HCT116 (cell line): ENCODE results near the gene NTSR1. TPM values are rescaled to one million over a fixed set of nuclear protein-coding genes. Genes with fewer than 3 reads are reported as not detected.

Source experiments
- ATAC-seq: fragments of 200-7000 bp; cut with Tn5 transposase; 2 replicates; pipeline ENCODE4 v1.9.1; 2020; ENCODE audit warnings: mild to moderate bottlenecking, moderate library complexity
- BruUV-seq: library from RNA; stranded (reverse); fragments of 400-500 nt; replicated peaks from 2 replicates; lab custom pipeline; 2021; lab: Mats Ljungman, UMichigan
- CTCF ChIA-PET: fragments of 300-600 bp; sonication (Branson Sonifier 250); formaldehyde crosslinking; loops from one replicate; lab custom pipeline; 2021; ENCODE audit warnings: antibody characterized with exemption; lab: Charles Lee
- POLR2A ChIA-PET: fragments of 300-600, 350-600 bp; sonication (Branson Sonifier 250); formaldehyde crosslinking; loops from one replicate; lab custom pipeline; 2021; ENCODE audit warnings: antibody characterized with exemption; lab: Charles Lee
- RAD21 ChIA-PET, 2 experiments: fragments of 300-600 bp; sonication (Branson Sonifier 250); formaldehyde crosslinking; loops; one replicate each; lab custom pipeline; 2023; ENCODE audit warnings: low total read pairs in 2 of 2; ENCODE audit not compliant: uncharacterized antibody in 2 of 2, unreplicated experiment in 2 of 2, low non-redundant PET in 1 of 2; lab: Charles Lee
- DNase-seq: peaks from one replicate; pipeline ENCODE4 v3.0.0-alpha.2; 2010; ENCODE audit warnings: low read depth, low spot score
- H2AFZ ChIP-seq: fragments of 200-600 bp; shearing (Covaris generic), sonication (generic); 2 replicates; pipeline ENCODE4 v1.6.1; 2017; ENCODE audit warnings: low read depth, mixed run types, mixed read lengths, antibody characterized with exemption, low read length; ENCODE audit not compliant: poor library complexity, severe bottlenecking
- H3K27ac ChIP-seq: 2 replicates; pipeline ENCODE4 v1.5.1; 2012; ENCODE audit warnings: low read depth, low read length
- H3K27me3 ChIP-seq: fragments of 200-600 bp; sonication (generic); 2 replicates; pipeline ENCODE4 v1.6.1; 2016; ENCODE audit warnings: mixed run types, low read length, mixed read lengths; ENCODE audit not compliant: insufficient read depth
- H3K36me3 ChIP-seq, 2 experiments: fragments of 200-500 bp in 1 of 2; fragments of 200-600 bp in 1 of 2; sonication (Bioruptor generic) in 1 of 2; sonication (generic) in 1 of 2; 2 replicates each; pipeline versions ENCODE4 v1.5.1 to v1.6.1; 2014 to 2016; ENCODE audit warnings: low read length in 2 of 2, inconsistent platforms in 1 of 2, mixed read lengths in 1 of 2, mixed run types in 1 of 2; ENCODE audit not compliant: insufficient read depth in 2 of 2, control insufficient read depth in 1 of 2
- H3K4me1 ChIP-seq, 2 experiments: fragments of 200-600 bp in 1 of 2; sonication (generic) in 1 of 2; 2 replicates each; pipeline versions ENCODE4 v1.5.1 to v1.6.1; 2012 to 2017; ENCODE audit warnings: low read length in 2 of 2, inconsistent platforms in 1 of 2, mild to moderate bottlenecking in 1 of 2, mixed read lengths in 1 of 2, mixed run types in 1 of 2, moderate library complexity in 1 of 2; ENCODE audit not compliant: insufficient read depth in 2 of 2, control insufficient read depth in 1 of 2
- H3K4me2 ChIP-seq: fragments of 200-600 bp; sonication (generic); 2 replicates; pipeline ENCODE4 v1.6.1; 2017; ENCODE audit warnings: mixed run types, low read length, mixed read lengths
- H3K4me3 ChIP-seq, 2 experiments: fragments of 200-600 bp in 1 of 2; sonication (generic) in 1 of 2; replicated peaks in 1 of 2; 2 replicates each; pipeline ENCODE4 v1.5.1; 2011 to 2016; ENCODE audit warnings: low read length in 2 of 2, control low read depth in 1 of 2, low read depth in 1 of 2, mild to moderate bottlenecking in 1 of 2, mixed read lengths in 1 of 2, mixed run types in 1 of 2
- H3K79me2 ChIP-seq: fragments of 200-600 bp; sonication (generic); 2 replicates; pipeline ENCODE4 v1.6.1; 2017; ENCODE audit warnings: mild to moderate bottlenecking, mixed run types, low read length, moderate library complexity, mixed read lengths; ENCODE audit not compliant: insufficient read depth
- H3K9ac ChIP-seq: fragments of 200-600 bp; sonication (generic); 2 replicates; pipeline ENCODE4 v1.6.1; 2016; ENCODE audit warnings: low read length, mixed read lengths
- H3K9me2 ChIP-seq: fragments of 200-600 bp; sonication (generic), shearing (Covaris generic); 2 replicates; pipeline ENCODE4 v1.6.1; 2017; ENCODE audit warnings: mixed run types, mild to moderate bottlenecking, moderate library complexity; ENCODE audit not compliant: insufficient read depth
- H3K9me3 ChIP-seq, 2 experiments: fragments of 200-500 bp in 1 of 2; fragments of 200-600 bp in 1 of 2; sonication (Bioruptor generic) in 1 of 2; sonication (generic) in 1 of 2; 2 replicates each; pipeline ENCODE4 v1.6.1; 2014 to 2017; ENCODE audit warnings: low read length in 2 of 2, mixed read lengths in 2 of 2, inconsistent platforms in 1 of 2, low read depth in 1 of 2, mild to moderate bottlenecking in 1 of 2, mixed run types in 1 of 2, moderate library complexity in 1 of 2; ENCODE audit not compliant: control insufficient read depth in 1 of 2, insufficient read depth in 1 of 2
- H4K20me1 ChIP-seq: fragments of 200-600 bp; sonication (generic), shearing (Covaris generic); 2 replicates; pipeline ENCODE4 v1.6.1; 2017; ENCODE audit warnings: mixed run types, mild to moderate bottlenecking, moderate library complexity; ENCODE audit not compliant: insufficient read depth
- CEBPB ChIP-seq: IDR thresholded peaks from 2 replicates; pipeline ENCODE4 v1.6.1; 2012; ENCODE audit warnings: low read depth
- RAD21 ChIP-seq: IDR thresholded peaks from 2 replicates; pipeline ENCODE4 v1.6.1; 2012; ENCODE audit warnings: low read depth, mild to moderate bottlenecking
- SP1 ChIP-seq: IDR thresholded peaks from 2 replicates; pipeline ENCODE4 v1.6.1; 2012; ENCODE audit warnings: low read depth
- ZNF274 ChIP-seq: fragments of 200-500 bp; sonication (Bioruptor generic); IDR thresholded peaks from 2 replicates; pipeline ENCODE4 v1.6.1; 2014; ENCODE audit warnings: mild to moderate bottlenecking, low read depth, low read length, inconsistent platforms
- intact Hi-C: fragments of 100-400 bp; cut with micrococcal nuclease; formaldehyde crosslinking; loops from 2 replicates; pipeline ENCODE4 v1.10.0; 2022
- total RNA-seq: library from RNA; stranded (reverse); gene quantifications from one replicate; pipeline ENCODE4 v1.2.1, GENCODE V29; 2021; ENCODE audit not compliant: unreplicated experiment
- TF ChIP-seq, protein P1 (sequence below): IDR thresholded peaks from 2 replicates; pipeline ENCODE4 v1.6.1; 2011; ENCODE audit warnings: mild to moderate bottlenecking, low read length, moderate library complexity; ENCODE audit not compliant: insufficient replicate concordance; ENCODE audit errors: extremely low read depth

The NTSR1 gene
- total RNA-seq, 1 experiment from 2014 or later, result 187 TPM

- Histone ChIP-seq H3K9me2 (no peaks in the 10 kb centered on the region), H3K9ac (no peak overlapping the region), H3K27me3 (no peaks in the 10 kb centered on the region), H2AFZ (no peak overlapping the region), H3K79me2 (peaks cover 6% of the 10 kb centered on the region; the same call in 1 of the 2 replicates), H3K4me3 (no peak overlapping the region), H3K4me2 (no peak overlapping the region), H3K27ac (no peak overlapping the region), H3K4me1 (peaks cover 13 to 42% of the 10 kb centered on the region in 2 experiments; a peak in 3 of 4 replicates)
- ATAC-seq, result no peak
- ChIA-PET CTCF (interaction anchor here (1.8 kb wide), 1 partner anchor 17 kb away, joined by 6 read pairs; no protein-coding TSS in a partner anchor), POLR2A (interaction anchor here (2.0 kb wide), 1 partner anchor 20 kb away, joined by 9 read pairs; no protein-coding TSS in a partner anchor), RAD21 (no interaction called here)
- DNase-seq, result no peak
- BruUV-seq, result no TSS peak
- TF ChIP-seq ZNF274, result no peak
- TF ChIP-seq RAD21, result no peak
- TF ChIP-seq, protein P1, sequence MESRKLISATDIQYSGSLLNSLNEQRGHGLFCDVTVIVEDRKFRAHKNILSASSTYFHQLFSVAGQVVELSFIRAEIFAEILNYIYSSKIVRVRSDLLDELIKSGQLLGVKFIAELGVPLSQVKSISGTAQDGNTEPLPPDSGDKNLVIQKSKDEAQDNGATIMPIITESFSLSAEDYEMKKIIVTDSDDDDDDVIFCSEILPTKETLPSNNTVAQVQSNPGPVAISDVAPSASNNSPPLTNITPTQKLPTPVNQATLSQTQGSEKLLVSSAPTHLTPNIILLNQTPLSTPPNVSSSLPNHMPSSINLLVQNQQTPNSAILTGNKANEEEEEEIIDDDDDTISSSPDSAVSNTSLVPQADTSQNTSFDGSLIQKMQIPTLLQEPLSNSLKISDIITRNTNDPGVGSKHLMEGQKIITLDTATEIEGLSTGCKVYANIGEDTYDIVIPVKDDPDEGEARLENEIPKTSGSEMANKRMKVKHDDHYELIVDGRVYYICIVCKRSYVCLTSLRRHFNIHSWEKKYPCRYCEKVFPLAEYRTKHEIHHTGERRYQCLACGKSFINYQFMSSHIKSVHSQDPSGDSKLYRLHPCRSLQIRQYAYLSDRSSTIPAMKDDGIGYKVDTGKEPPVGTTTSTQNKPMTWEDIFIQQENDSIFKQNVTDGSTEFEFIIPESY, result no peak
- no peak for TF ChIP-seq SP1
- TF ChIP-seq CEBPB, result no peak
- TF ChIP-seq, all 23 proteins: peak for 0
- Histone ChIP-seq H3K9me3 (no peaks in the 10 kb centered on the region), H3K36me3 (no peaks in the 10 kb centered on the region), H4K20me1 (no peaks in the 10 kb centered on the region)
- intact Hi-C loops, result no loop called here
These were observed 65.4 kb downstream of the NTSR1 start for GRCh38 chr20:62773845-62774714.
